Inflammatory macrophage treated with lipopolysaccharide for 4 hours (primary cell): ENCODE data around the gene TDRD6.
"Not testable (repeated sequence)": the region's sequence is repeated elsewhere in the genome, so short reads cannot be mapped to it uniquely, and the experiment has no call there.

Source experiments
- DNase-seq: peaks from one replicate; pipeline ENCODE4 v3.0.0-alpha.2; 2020

Gene TDRD6, protein sequence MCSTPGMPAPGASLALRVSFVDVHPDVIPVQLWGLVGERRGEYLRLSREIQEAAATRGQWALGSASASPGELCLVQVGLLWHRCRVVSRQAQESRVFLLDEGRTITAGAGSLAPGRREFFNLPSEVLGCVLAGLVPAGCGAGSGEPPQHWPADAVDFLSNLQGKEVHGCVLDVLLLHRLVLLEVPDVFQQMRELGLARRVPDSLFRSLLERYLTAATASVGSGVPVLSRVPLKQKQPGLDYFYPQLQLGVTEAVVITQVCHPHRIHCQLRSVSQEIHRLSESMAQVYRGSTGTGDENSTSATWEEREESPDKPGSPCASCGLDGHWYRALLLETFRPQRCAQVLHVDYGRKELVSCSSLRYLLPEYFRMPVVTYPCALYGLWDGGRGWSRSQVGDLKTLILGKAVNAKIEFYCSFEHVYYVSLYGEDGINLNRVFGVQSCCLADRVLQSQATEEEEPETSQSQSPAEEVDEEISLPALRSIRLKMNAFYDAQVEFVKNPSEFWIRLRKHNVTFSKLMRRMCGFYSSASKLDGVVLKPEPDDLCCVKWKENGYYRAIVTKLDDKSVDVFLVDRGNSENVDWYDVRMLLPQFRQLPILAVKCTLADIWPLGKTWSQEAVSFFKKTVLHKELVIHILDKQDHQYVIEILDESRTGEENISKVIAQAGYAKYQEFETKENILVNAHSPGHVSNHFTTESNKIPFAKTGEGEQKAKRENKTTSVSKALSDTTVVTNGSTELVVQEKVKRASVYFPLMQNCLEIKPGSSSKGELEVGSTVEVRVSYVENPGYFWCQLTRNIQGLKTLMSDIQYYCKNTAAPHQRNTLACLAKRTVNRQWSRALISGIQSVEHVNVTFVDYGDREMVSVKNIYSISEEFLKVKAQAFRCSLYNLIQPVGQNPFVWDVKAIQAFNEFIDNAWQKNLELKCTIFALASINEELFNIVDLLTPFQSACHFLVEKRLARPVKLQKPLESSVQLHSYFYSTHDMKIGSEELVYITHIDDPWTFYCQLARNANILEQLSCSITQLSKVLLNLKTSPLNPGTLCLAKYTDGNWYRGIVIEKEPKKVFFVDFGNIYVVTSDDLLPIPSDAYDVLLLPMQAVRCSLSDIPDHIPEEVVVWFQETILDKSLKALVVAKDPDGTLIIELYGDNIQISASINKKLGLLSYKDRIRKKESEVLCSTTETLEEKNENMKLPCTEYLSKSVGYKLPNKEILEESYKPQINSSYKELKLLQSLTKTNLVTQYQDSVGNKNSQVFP (N-terminal part only)

DNA sequence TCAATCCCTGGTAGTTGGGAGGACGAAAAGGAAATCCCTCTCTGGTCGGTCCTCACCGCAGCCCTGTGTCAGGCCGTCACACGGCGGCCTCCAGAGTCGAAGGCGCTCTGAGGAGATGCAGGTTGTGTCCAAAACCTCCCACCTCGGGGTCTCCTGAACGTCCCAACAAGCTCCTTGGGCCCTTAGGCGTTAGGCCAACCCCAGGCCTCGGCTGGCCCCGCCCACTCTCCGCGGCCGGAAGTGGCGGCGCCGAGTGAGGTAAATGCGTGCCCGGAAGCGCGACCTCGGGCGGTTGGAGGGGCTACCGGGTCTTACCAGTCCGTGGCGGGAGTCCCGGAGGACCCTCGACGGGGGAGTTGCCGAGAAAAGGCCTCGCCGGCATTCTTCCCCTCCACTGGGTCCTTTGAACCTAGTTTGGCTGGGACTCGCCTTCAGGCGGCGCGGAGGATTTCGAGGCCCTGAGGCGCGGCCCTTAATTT, at the start of gene TDRD6:
Gene TDRD6 (plus strand): TSS at position 267 of the 479 bp plus-strand sequence. CDS start 244 bp downstream, outside the sequence.
- no peak for DNase-seq

DNA sequence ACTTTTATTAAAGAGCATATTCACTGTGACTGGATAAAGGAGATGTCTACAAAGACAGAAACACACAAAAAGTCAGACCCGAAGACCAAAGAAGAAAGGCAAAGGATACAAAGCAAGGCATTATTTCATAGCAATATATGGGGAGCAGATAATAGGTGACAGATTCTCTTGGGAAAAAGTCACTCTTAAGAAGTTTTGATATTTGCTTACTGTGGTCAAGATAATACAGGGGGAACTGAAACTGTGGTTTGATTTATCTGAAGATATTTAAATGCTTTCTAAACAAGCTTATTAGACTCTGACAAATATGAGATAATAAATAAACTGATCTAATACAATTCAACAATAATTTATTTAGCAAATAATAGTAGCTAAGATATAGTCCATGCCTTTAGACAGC, 49.8 kb upstream of the TDRD6 start:
- no peak for DNase-seq

DNA sequence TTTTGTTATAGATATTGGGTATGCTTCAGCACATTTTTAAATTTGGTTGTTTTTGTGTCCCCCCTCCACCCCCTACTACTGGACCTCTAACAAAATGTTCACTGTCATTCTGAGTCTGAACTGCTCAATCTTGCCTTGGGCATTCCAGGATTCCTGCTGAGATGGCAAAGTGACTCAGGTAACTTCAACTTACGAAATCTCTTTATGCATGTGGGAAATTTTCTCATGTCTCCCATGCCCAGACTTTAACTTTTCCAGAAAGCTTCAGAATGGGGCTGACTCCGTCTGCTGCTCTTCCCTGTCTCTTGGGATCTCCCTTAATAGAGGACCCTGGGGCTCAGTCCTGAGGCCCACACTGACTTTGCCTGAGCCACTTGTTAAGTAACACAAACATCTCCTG, 49.0 kb upstream of the TDRD6 start:
- no peak for DNase-seq

DNA sequence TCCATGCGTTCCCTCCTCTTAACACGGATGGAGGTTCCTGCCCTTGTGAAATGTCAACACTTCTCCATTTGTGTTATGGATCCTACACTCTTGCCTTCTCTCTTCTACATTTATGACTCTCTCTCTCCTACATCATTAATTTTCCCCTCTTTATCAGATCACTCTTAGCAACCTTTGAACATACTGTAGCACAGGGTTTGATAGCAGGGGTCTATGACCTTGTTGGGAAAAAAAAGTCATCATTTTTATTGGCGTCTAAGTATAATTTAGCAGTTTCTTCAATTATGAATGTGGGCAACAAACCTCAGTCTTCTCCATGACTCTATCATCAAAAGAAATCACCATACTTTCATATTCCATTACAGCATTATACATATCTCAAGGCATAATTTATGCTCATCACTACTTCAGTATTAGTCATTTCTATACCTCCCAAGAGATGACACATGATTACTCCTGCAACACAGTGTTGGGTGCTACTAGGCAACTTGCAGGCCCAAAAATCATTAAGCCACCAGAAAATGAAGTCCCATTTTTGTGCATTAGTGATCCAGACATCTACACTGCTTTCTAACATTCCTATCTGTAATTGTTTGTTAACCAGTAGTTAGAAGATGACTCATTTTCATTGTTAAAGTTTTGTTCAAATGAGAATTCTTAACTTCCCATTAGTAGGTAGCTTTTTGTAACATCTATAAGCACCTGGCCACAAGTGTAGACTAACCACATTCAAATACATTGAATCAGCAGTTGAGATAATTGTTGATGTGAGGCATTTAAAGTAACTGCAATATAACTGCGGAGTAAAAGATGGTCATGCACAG, 44.5 kb upstream of the TDRD6 start:
- DNase-seq: no peak

DNA sequence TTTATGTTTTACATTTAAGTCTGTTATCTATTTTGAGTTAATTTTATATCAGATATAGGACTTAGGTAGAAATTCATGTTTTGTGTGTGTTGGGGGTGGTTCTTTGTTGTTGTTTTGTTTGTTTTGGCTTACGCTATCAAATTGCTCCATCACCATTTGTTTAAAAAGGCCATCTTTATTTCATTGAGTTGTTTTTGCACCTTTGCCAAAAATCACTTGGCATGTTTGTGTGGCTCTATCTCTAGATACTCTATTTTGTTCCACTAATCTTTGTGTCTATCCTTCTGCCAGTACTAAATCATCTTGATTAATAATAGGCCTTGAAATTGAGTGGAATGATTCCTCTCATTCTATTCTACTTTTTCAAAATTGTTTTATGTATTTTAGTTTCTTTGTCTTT, 42.4 kb upstream of the TDRD6 start:
- no peak for DNase-seq

DNA sequence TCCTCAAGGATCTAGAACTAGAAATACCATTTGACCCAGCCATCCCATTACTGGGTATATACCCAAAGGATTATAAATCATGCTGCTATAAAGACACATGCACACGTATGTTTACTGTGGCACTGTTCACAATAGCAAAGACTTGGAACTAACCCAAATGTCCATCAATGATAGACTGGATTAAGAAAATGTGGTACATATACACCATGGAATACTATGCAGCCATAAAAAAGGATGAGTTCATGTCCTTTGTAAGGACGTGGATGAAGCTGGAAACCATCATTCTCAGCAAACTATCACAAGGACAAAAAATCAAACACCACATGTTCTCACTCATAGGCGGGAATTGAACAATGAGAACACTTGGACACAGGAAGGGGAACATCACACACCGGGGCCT, 39.6 kb upstream of the TDRD6 start:
- not testable (repeated sequence) for DNase-seq

DNA sequence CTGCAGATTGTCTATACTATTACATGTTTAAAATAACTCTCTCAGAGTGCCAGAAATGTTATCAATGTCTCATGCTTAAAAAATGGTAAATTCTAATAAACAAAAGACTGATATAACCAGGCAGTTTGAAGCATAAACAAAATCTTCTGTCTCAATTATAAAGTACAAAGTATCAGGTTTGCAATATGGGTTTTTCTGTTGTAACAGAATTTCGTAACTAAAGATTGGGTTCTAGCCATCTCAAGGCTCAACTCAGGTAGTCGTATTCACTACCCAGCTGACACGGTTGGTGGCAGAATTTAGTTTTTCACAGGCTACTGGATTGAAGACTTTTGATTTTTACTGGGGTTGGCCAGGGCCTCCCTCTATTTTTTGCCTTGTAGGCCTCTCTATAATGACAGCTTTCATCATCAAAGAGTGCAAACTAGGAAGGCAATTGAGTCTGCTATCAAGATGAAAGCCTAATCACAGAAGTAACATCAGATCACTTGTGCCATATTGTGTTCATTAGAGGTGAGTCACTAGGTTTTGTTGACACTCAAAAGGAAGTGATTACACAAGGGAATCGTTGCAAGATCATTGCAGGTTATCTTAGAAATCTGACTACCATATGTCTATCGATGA, 38.7 kb upstream of the TDRD6 start:
- DNase-seq: peak; percentile 23

DNA sequence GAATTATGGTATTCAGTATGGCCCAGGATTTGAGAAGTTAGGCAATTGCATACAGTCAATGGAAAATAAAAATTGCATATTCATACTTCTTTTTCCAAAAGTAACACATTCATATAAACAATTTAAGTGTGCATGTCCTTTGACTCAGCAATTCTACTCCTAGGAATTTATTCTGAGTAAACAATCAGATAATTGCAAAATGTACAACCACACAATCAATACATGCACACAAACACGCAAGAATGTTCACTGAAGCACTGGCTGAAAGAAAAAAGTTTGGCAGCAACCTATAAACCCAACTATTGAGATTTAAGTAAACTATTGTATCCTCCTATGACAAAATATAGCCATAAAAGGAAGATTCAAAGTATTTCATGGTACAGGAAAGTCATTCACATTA, 36.7 kb upstream of the TDRD6 start:
- DNase-seq: no peak

DNA sequence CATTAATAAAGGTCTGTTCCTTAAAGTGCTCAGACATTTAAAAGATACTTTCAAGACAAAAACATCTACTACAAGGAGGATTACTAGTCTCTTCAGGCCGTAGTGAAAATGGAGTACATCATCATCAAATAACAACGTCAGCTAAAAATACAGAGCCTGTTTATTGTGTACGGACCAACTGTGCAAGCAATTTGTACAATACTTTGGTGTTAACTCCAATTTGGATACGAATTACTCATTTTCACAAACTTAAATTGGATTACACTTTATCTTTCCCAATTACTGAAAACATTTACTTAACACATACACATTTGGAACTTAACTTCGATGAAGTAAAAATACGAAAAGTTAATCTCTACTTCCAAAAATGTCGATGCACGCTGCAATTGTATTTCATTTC, 35.9 kb upstream of the TDRD6 start:
- no peak for DNase-seq

DNA sequence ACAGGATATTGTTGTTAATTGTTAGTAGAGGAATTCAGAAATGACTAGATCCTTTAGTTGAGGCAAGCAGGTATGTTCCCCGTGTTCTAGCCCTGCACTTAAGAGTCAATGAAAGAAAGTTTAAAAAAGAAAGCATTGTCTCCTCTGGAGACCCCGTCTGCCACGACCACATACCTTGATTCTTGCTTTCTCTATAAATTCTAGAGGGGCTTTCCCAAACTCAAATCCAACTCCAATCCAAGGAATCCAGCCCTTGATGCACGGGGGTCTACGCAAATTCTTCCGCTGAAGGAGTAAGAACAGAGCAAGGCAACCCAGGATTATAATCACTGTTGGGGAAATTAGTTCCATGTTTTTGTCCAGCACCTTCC, 35.5 kb upstream of the TDRD6 start:
- DNase-seq: no peak

DNA sequence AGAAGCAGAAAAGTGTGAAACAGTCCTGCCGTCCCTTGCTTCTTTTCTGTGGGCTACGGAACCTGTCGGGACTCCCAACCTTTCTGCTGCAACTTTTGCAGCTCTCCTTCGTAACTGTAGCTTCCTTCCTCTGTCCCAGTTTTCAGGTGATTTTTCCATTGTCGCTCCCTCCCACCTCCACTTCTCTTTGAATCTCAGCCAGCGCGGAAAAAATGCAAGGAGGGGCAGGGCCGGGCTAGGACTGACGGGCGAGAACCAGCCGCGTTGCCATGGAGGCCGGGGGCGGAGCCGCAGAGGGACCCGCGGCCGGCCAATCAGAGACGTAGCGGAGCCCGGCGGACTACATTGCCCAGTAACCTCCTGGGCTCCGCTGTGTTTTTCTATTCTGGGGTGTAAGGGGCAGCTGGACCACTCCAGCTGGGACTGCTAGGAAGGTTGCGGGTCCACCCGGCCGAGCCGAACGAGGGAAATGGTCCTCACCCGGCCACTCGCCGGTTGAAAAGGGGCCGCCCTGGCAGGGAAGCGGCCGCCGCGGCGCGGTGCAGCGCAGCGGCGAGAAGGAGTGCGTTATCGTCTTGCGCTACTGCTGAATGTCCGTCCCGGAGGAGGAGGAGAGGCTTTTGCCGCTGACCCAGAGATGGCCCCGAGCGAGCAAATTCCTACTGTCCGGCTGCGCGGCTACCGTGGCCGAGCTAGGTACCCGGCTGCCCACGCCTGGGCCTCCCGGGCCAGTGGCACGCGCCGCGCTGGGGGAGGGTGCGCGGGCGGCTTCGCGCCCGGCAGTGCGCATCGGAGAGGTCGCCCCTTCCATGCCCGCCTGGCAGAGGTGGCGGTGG, 34.9 kb upstream of the TDRD6 start, which contains the start of the genes CYP39A1 and SLC25A27:
Gene CYP39A1 (minus strand): TSS at position 216 of the 836 bp plus-strand sequence. CDS start 236 bp downstream, outside the sequence.
Gene SLC25A27 (plus strand): TSS at position 373 of the 836 bp plus-strand sequence. CDS start 218 bp downstream, at position 591.
- peak; percentile 86 for DNase-seq

DNA sequence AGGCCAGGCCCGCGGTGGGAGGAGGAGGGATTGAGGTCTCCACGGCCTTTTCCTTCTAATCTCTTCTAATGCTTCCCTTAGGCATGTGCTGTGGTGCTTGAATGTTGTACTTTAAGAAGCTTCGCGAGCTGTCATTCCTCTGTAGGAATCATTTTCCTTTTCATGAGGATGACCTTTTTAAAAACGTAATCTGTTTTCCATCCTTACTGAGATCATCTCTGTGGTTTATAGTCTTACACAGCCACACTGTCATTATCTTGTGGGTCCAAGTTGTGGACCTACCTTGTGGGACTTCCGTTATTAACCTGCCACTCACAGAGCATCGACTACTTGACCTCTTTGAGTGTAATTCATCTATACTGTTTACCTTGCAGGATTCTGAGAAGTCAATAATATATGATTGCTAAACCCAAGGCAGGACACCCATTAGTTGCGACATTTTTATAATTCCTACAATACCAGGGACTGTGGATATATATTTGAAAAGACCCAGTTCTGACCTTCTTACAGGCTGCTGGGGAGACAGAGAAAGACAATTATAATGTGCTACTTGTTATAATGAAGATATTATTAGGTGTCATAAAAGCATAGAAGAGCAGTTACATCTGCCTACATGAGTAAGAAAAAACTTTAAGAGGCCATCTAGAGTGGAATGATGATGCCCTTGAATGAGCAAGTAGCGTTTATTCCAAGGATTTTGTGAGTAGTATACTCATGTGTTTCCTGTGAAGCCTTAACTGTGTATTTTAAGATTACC, 34.1 kb upstream of the TDRD6 start:
- peak; percentile 11 for DNase-seq

DNA sequence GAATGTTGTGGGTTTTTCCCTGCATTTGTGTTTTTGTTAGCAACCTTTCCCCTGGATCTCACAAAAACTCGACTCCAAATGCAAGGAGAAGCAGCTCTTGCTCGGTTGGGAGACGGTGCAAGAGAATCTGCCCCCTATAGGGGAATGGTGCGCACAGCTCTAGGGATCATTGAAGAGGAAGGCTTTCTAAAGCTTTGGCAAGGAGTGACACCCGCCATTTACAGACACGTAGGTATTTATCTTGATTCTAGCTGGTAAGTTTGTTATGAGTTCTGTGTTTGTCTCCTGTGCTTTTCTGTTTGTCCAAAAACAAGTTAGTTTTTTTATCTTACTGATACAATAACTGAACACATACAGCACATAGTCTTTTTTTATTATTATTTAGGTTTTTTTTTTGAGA, 31.9 kb upstream of the TDRD6 start:
- peak; percentile 3 for DNase-seq

DNA sequence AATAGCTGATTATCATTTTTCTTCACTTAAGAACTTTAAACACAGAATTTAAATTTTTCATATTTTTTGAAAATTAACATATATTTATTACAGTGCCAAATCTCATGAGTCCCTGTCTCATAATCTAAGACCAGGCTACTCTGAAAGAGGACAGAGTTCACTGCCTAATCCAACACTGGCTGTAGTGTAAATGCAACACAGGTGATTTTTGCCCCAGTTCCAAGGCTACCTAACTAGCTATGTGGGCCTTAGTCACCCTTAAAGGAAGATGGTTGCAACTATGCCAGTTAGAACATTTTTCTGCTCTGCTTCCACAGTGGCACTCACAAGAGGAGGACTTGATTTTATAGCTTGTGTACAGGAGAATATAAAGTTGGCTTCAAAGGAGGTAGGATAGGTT, 30.0 kb upstream of the TDRD6 start:
- DNase-seq: no peak

DNA sequence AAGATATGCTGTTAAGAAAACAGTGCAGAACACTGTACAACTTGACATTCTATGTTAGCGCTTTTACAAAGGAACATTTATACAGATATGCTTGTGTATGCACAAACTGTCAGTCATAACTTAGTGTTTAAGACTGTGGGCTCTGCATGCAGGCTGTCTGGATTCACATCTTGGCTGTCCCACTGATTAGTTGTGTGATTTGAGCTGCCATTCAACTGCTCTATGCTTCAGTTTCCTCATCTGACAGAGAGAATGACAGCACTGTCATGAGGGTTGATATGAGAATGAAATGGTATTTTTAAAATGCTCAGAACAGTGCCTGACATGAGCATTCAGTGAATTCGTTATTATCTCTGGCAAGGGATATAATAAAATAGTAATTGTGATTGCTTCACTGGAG, 26.2 kb upstream of the TDRD6 start:
- no peak for DNase-seq

DNA sequence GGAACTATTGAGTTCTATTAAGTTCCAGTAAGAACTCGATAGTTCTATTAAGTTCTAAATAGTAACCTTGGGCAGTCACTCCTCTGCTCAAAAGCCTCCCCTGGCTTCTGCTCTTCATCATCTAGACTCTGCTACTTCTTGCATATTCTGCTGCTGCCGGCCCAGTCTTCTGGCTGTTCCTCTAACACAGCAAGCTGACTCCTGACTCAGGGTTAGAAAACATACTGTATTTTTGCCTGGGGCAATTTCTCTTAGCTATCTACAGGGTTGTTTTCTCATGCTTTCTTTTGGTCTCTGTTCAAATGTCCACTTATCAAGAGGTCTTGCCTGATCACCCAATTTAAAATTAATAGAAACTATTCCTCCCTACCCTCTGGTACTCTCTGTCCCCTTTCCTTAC, 20.3 kb upstream of the TDRD6 start:
- DNase-seq: no peak

DNA sequence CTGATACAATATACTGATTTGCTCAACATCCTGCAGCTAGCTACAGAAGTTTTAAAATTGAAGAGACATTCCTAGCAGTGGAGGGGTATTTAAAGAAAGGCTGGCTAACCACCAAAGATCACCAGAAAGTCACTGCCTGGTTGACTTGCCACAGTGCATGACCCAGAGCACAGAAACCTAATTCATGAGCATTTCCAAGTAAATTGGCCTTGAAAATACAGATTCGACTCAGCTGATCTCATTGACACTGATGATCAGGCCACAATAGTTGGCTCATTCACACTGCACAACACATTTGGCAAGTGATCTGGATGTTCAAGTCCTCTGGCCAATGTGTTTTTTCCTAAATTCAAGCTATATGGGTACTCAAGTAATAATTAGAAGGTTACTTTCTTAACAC, 13.3 kb upstream of the TDRD6 start:
- no peak for DNase-seq

DNA sequence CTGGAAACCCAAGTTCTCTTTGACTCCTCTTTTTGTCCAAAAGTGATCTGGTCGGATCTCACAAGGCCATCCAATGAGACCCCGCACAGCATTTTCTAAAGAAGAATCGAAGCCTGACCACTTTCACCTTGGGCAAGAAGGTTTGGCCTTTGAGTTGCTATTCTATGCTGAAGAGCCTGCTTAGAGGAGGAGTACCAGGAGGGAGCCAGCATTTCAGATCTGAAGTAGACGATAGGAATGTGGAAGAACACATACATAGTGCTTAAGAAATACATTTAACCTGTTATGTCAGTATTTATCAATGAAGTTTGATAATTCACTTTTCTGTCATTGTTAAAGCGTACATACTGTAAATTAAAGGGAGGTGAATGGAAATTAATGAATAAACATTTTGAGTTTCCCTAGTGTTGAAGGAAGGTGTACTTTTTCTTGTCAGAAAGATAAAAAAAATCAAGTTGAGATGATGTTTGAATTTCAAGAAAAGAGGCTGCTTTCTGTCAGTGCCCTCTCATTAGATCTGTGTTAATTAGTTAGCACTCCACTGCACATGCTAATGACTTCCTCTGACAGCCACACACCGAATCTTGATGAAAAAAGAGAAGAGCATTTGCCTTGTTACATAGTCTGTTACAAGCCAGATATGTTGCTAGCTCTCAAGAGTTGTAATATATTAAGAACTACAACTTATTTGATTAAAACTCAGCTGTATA, 10.9 kb upstream of the TDRD6 start:
- DNase-seq: no peak

DNA sequence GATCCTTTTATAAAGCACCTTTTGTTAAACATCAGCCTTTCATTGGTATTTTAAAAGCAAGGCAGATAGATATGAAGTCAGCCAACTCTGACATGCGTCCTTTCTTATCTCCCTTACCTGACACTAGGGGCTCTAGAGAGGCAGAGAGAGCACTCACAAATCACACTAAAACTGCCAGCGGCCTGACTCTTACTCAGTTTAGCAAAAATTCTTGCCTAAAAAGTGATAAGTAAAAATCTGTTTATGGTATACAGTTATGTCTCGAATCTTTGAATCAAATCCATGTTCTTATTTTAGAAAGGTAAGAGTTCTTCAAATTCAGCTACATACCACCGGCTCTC, 10.4 kb upstream of the TDRD6 start:
- no peak for DNase-seq
